Neural cell (in vitro differentiated cells): ENCODE results near the gene AURKA. TPM values are rescaled to one million over a fixed set of nuclear protein-coding genes. Genes with fewer than 3 reads are reported as not detected.

Source experiments
- H2AFZ ChIP-seq: fragments of 200-600, 300-800 bp; sonication (generic), shearing (Covaris generic); 2 replicates; pipeline ENCODE4 v1.6.0; 2014; ENCODE audit warnings: low read depth, mild to moderate bottlenecking, antibody characterized with exemption, low read length, moderate library complexity
- H3F3A ChIP-seq: fragments of 200-600 bp; shearing (Covaris generic); 2 replicates; pipeline ENCODE4 v1.6.1; 2016; ENCODE audit warnings: mild to moderate bottlenecking, moderate library complexity, mixed read lengths, antibody characterized with exemption, low read length; ENCODE audit not compliant: insufficient read depth, poor library complexity, severe bottlenecking
- H3K27ac ChIP-seq: fragments of 200-600, 300-800 bp; sonication (generic), shearing (Covaris generic); 2 replicates; pipeline ENCODE4 v1.5.1; 2014; ENCODE audit warnings: mild to moderate bottlenecking, low read length, moderate library complexity
- H3K27me3 ChIP-seq: fragments of 300-800, 200-600 bp; sonication (generic), shearing (Covaris generic); 2 replicates; pipeline ENCODE4 v1.6.0; 2014; ENCODE audit warnings: mild to moderate bottlenecking, low read depth, low read length, moderate library complexity; ENCODE audit not compliant: insufficient read depth
- H3K36me3 ChIP-seq: fragments of 300-800, 200-600 bp; sonication (generic), shearing (Covaris generic); 2 replicates; pipeline ENCODE4 v1.5.1; 2014; ENCODE audit warnings: mild to moderate bottlenecking, antibody characterized with exemption, low read length, moderate library complexity; ENCODE audit not compliant: insufficient read depth
- H3K4me2 ChIP-seq: fragments of 300-800, 200-600 bp; sonication (generic), shearing (Covaris generic); 2 replicates; pipeline ENCODE4 v1.6.0; 2014; ENCODE audit warnings: mild to moderate bottlenecking, low read length
- H3K4me3 ChIP-seq: fragments of 300-800, 200-600 bp; sonication (generic), shearing (Covaris generic); 2 replicates; pipeline ENCODE4 v1.5.1; 2014; ENCODE audit warnings: mild to moderate bottlenecking, low read length, moderate library complexity
- H3K79me2 ChIP-seq: fragments of 200-600 bp; shearing (Covaris generic); replicated peaks from 2 replicates; pipeline ENCODE4 v1.6.0; 2014; ENCODE audit warnings: mild to moderate bottlenecking, low read length, moderate library complexity; ENCODE audit not compliant: insufficient read depth
- H3K9ac ChIP-seq: fragments of 300-800, 200-600 bp; sonication (generic), shearing (Covaris generic); 2 replicates; pipeline ENCODE4 v1.6.1; 2016; ENCODE audit warnings: mild to moderate bottlenecking, low read length, mixed read lengths
- H3K9me2 ChIP-seq: fragments of 200-600 bp; shearing (Covaris generic); 2 replicates; pipeline ENCODE4 v1.6.1; 2016; ENCODE audit warnings: mild to moderate bottlenecking, low read length, mixed read lengths; ENCODE audit not compliant: insufficient read depth
- H3K9me3 ChIP-seq: fragments of 200-600, 300-800 bp; sonication (generic), shearing (Covaris generic); 2 replicates; pipeline ENCODE4 v1.6.1; 2016; ENCODE audit warnings: mild to moderate bottlenecking, mixed run types, low read length, moderate library complexity, mixed read lengths
- H4K20me1 ChIP-seq: fragments of 200-600 bp; shearing (Covaris generic); 2 replicates; pipeline ENCODE4 v1.6.1; 2016; ENCODE audit warnings: mild to moderate bottlenecking, mixed run types; ENCODE audit not compliant: insufficient read depth
- EP300 ChIP-seq: fragments of 450-650 bp; conservative IDR thresholded peaks from 2 replicates; pipeline ENCODE4 v1.6.1; 2014; ENCODE audit warnings: antibody characterized with exemption, mild to moderate bottlenecking, moderate library complexity; ENCODE audit not compliant: poor library complexity, severe bottlenecking
- EZH2 ChIP-seq: fragments of 200-600, 300-800 bp; shearing (Covaris generic), sonication (generic); IDR thresholded peaks from 2 replicates; pipeline ENCODE4 v1.6.1; 2014; ENCODE audit warnings: antibody characterized with exemption, low read length, borderline replicate concordance, mild to moderate bottlenecking; ENCODE audit not compliant: insufficient read depth, poor library complexity, severe bottlenecking
- MXI1 ChIP-seq: fragments of 450-650 bp; conservative IDR thresholded peaks from 2 replicates; pipeline ENCODE4 v1.6.1; 2014; ENCODE audit warnings: antibody characterized with exemption, mild to moderate bottlenecking; ENCODE audit not compliant: poor library complexity, severe bottlenecking
- POLR2AphosphoS5 ChIP-seq: IDR thresholded peaks from 2 replicates; pipeline ENCODE4 v1.6.1; 2012
- RAD21 ChIP-seq: fragments of 450-650 bp; conservative IDR thresholded peaks from 2 replicates; pipeline ENCODE4 v1.6.1; 2014; ENCODE audit warnings: antibody characterized with exemption, mild to moderate bottlenecking, moderate library complexity
- SMC3 ChIP-seq: fragments of 450-650 bp; conservative IDR thresholded peaks from 2 replicates; pipeline ENCODE4 v1.6.1; 2014; ENCODE audit warnings: antibody characterized with exemption, mild to moderate bottlenecking, moderate library complexity; ENCODE audit not compliant: poor library complexity
- TAF1 ChIP-seq: IDR thresholded peaks from 2 replicates; pipeline ENCODE4 v1.6.1; 2012; ENCODE audit warnings: low read depth
- polyA plus RNA-seq: library from polyadenylated mRNA; depleted of rRNA; stranded (reverse); fragments of >200 nt; gene quantifications from 2 replicates; pipeline ENCODE4 v1.2.3, GENCODE V29; 2014
- TF ChIP-seq, protein P1 (sequence below): fragments of 450-650 bp; IDR thresholded peaks from 2 replicates; pipeline ENCODE4 v1.5.1; 2014; ENCODE audit warnings: antibody characterized with exemption, mild to moderate bottlenecking, moderate library complexity; ENCODE audit not compliant: poor library complexity, severe bottlenecking
- TF ChIP-seq, protein P2 (sequence below): IDR thresholded peaks from 2 replicates; pipeline ENCODE4 v1.6.1; 2012; ENCODE audit warnings: borderline replicate concordance

The AURKA gene
- polyA plus RNA-seq, 1 donor from 2014 or later = 2.5 TPM

DNA sequence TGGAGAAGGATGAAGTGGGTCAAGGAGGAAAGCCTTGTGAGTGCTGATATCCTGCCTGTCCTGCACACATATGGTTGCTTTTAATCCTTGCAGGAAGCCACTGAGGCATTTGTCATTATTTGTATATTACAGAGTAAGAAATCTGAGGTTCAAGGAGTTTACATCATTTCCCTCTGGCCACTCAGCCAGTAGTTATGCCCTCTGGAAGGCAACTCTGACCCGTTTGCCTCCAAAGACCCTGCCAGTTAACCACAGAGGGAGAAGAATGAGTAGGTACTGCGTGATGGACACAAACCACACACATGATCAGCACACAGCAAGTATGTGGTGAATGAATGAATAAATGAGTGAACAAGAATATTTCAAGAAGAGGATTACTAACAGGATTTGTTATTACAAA lies 41.2 kb downstream of the AURKA start:
- no peaks in the 10 kb centered on the region for H3F3A ChIP-seq
- H3K27me3 ChIP-seq = no peaks in the 10 kb centered on the region
- no peaks in the 10 kb centered on the region for H3K36me3 ChIP-seq
- no peak overlapping the region for H3K4me2 ChIP-seq
- H2AFZ ChIP-seq = no peak overlapping the region
- no peaks in the 10 kb centered on the region for H3K9me3 ChIP-seq
- no peaks in the 10 kb centered on the region for H3K79me2 ChIP-seq
- TF ChIP-seq EZH2 = no peak
- TF ChIP-seq, protein P1, sequence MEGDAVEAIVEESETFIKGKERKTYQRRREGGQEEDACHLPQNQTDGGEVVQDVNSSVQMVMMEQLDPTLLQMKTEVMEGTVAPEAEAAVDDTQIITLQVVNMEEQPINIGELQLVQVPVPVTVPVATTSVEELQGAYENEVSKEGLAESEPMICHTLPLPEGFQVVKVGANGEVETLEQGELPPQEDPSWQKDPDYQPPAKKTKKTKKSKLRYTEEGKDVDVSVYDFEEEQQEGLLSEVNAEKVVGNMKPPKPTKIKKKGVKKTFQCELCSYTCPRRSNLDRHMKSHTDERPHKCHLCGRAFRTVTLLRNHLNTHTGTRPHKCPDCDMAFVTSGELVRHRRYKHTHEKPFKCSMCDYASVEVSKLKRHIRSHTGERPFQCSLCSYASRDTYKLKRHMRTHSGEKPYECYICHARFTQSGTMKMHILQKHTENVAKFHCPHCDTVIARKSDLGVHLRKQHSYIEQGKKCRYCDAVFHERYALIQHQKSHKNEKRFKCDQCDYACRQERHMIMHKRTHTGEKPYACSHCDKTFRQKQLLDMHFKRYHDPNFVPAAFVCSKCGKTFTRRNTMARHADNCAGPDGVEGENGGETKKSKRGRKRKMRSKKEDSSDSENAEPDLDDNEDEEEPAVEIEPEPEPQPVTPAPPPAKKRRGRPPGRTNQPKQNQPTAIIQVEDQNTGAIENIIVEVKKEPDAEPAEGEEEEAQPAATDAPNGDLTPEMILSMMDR = no peak
- H3K27ac ChIP-seq = no peak overlapping the region
- no peak overlapping the region for H3K4me3 ChIP-seq
- no peak overlapping the region for H3K9ac ChIP-seq
- H4K20me1 ChIP-seq = no peaks in the 10 kb centered on the region
- no peaks in the 10 kb centered on the region for H3K9me2 ChIP-seq

DNA sequence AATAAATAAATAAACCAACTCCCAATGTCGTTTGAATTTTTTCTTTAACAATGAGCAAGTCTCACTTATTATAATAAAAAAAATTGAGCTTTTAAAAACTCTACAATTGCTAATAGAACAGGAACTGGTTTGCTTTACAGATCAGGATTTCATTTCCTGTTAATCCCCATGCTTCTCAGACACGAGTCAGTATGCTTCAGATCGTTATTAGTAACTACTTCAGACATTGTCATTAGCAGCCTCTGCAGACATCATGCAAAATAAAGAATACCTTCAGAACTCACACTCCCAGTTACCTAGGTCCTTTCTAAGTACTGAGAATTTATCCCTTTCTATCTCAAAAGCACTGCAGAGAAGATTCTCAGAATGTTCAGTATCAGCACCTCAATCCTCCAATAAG lies 43.3 kb downstream of the AURKA start:
- H4K20me1 ChIP-seq = no peaks in the 10 kb centered on the region
- no peak overlapping the region for H2AFZ ChIP-seq
- no peak overlapping the region for H3K4me3 ChIP-seq
- H3F3A ChIP-seq = no peaks in the 10 kb centered on the region
- H3K9me3 ChIP-seq = no peaks in the 10 kb centered on the region
- peaks cover 6% of the 10 kb centered on the region for H3K27me3 ChIP-seq
- no peak overlapping the region for H3K27ac ChIP-seq
- H3K9ac ChIP-seq = no peak overlapping the region
- TF ChIP-seq RAD21 (no peak), EZH2 (no peak), SMC3 (no peak), POLR2AphosphoS5 (no peak), EP300 (no peak), MXI1 (no peak), TAF1 (no peak)
- TF ChIP-seq, protein P2, sequence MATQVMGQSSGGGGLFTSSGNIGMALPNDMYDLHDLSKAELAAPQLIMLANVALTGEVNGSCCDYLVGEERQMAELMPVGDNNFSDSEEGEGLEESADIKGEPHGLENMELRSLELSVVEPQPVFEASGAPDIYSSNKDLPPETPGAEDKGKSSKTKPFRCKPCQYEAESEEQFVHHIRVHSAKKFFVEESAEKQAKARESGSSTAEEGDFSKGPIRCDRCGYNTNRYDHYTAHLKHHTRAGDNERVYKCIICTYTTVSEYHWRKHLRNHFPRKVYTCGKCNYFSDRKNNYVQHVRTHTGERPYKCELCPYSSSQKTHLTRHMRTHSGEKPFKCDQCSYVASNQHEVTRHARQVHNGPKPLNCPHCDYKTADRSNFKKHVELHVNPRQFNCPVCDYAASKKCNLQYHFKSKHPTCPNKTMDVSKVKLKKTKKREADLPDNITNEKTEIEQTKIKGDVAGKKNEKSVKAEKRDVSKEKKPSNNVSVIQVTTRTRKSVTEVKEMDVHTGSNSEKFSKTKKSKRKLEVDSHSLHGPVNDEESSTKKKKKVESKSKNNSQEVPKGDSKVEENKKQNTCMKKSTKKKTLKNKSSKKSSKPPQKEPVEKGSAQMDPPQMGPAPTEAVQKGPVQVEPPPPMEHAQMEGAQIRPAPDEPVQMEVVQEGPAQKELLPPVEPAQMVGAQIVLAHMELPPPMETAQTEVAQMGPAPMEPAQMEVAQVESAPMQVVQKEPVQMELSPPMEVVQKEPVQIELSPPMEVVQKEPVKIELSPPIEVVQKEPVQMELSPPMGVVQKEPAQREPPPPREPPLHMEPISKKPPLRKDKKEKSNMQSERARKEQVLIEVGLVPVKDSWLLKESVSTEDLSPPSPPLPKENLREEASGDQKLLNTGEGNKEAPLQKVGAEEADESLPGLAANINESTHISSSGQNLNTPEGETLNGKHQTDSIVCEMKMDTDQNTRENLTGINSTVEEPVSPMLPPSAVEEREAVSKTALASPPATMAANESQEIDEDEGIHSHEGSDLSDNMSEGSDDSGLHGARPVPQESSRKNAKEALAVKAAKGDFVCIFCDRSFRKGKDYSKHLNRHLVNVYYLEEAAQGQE = no peak
- TF ChIP-seq, protein P1 = no peak
- no peak overlapping the region for H3K4me2 ChIP-seq
- H3K36me3 ChIP-seq = no peaks in the 10 kb centered on the region
- H3K79me2 ChIP-seq = no peaks in the 10 kb centered on the region
- no peaks in the 10 kb centered on the region for H3K9me2 ChIP-seq
